T-cell (primary cell): Measurements from ENCODE around the gene CROCC2. TPM values are rescaled to one million over a fixed set of nuclear protein-coding genes. Genes with fewer than 3 reads are reported as not detected.

Source experiments
- ATAC-seq, 4 experiments: fragments of 200-7000 bp in 3 of 4; fragments of 150-1000 bp in 1 of 4; cut with Tn5 transposase; replicated peaks in 1 of 4; 1 replicate in 3 of 4; 2 replicates in 1 of 4; pipeline ENCODE4 v1.10.0; 2021; ENCODE audit warnings: moderate library complexity in 3 of 4, mild to moderate bottlenecking in 2 of 4, moderate number of reproducible peaks in 1 of 4
- CTCF ChIA-PET, 2 donors: fragments of 300-600 bp; sonication (Branson Sonifier 250); formaldehyde crosslinking; loops; one replicate each; lab custom pipeline; 2022; ENCODE audit warnings: antibody characterized with exemption in 2 of 2; lab: Charles Lee
- POLR2A ChIA-PET, 2 donors: fragments of 300-600 bp; sonication (Branson Sonifier 250); formaldehyde crosslinking; loops; one replicate each; lab custom pipeline; 2022; ENCODE audit warnings: antibody characterized with exemption in 2 of 2; lab: Charles Lee
- DNase-seq, 35 experiments: peaks; one replicate each; pipeline versions ENCODE4 v3.0.0 to v3.0.0-alpha.2; 2013 to 2023
- H3K27ac ChIP-seq: one replicate; pipeline ENCODE4 v1.5.1; 2013; ENCODE audit warnings: low read length
- H3K27me3 ChIP-seq, 2 experiments: replicated peaks in 1 of 2; 1 replicate in 1 of 2; 2 replicates in 1 of 2; pipeline versions ENCODE4 v1.6.1 to v1.7.0; 2013; ENCODE audit warnings: low read length in 1 of 2, mixed read lengths in 1 of 2; ENCODE audit not compliant: control insufficient read depth in 2 of 2, insufficient read depth in 2 of 2; ENCODE audit errors: extremely low read depth in 1 of 2
- H3K36me3 ChIP-seq, 2 donors: 1 replicate in 1 of 2; 2 replicates in 1 of 2; pipeline versions ENCODE4 v1.6.1 to v1.7.0; 2013; ENCODE audit warnings: low read length in 1 of 2; ENCODE audit not compliant: control insufficient read depth in 2 of 2, insufficient read depth in 1 of 2; ENCODE audit errors: extremely low read depth in 1 of 2
- H3K4me1 ChIP-seq, 2 experiments: 1 replicate in 1 of 2; 2 replicates in 1 of 2; pipeline versions ENCODE4 v1.6.1 to v1.7.0; 2013; ENCODE audit warnings: low read length in 2 of 2, mixed read lengths in 1 of 2; ENCODE audit not compliant: insufficient read depth in 2 of 2, control insufficient read depth in 1 of 2; ENCODE audit errors: extremely low read depth in 1 of 2
- H3K4me3 ChIP-seq, 2 donors: 1 replicate in 1 of 2; 2 replicates in 1 of 2; pipeline versions ENCODE4 v1.5.1 to v1.7.0; 2013; ENCODE audit warnings: mild to moderate bottlenecking in 2 of 2, low read length in 1 of 2, moderate library complexity in 1 of 2; ENCODE audit not compliant: control insufficient read depth in 1 of 2; ENCODE audit errors: extremely low read depth in 1 of 2
- H3K9me3 ChIP-seq: 2 replicates; pipeline ENCODE4 v1.7.0; 2013
- H3K27ac Mint-ChIP-seq, 2 donors: one replicate each; pipeline ENCODE4 v1.8.0; 2020 to 2021; ENCODE audit warnings: mild to moderate bottlenecking in 2 of 2, mixed read lengths in 2 of 2
- H3K27me3 Mint-ChIP-seq, 2 donors: one replicate each; pipeline ENCODE4 v1.8.0; 2021 to 2022; ENCODE audit warnings: mixed read lengths in 2 of 2
- H3K36me3 Mint-ChIP-seq: one replicate; pipeline ENCODE4 v1.8.0; 2021; ENCODE audit warnings: mixed read lengths
- H3K4me1 Mint-ChIP-seq, 3 donors: one replicate each; pipeline ENCODE4 v1.8.0; 2020 to 2022; ENCODE audit warnings: mixed read lengths in 3 of 3, mild to moderate bottlenecking in 1 of 3
- H3K4me3 Mint-ChIP-seq, 3 donors: one replicate each; pipeline ENCODE4 v1.8.0; 2020 to 2022; ENCODE audit warnings: mild to moderate bottlenecking in 3 of 3, mixed read lengths in 3 of 3, moderate library complexity in 3 of 3
- H3K9me3 Mint-ChIP-seq, 3 donors: one replicate each; pipeline ENCODE4 v1.8.0; 2020 to 2022; ENCODE audit warnings: mixed read lengths in 3 of 3
- WGBS: methylation state at CpG from one replicate; pipeline ENCODE4 v1.1.5; 2013; ENCODE audit warnings: missing lambda C conversion rate; ENCODE audit not compliant: insufficient coverage; 5-methylcytosine and 5-hydroxymethylcytosine counted together
- total RNA-seq, 35 experiments: library from RNA in 6 of 35; stranded (reverse) in 6 of 35; fragments of 120-200 nt in 1 of 35; gene quantifications; one replicate each; pipeline versions ENCODE4 v1.2.1 to v1.2.4 and lab custom pipeline; 2013 to 2026

CROCC2 gene
- total RNA-seq, 5 donors from 2014 or later (not counting 1 experiment from before 2014, with no cell fraction given), result not detected

DNA sequence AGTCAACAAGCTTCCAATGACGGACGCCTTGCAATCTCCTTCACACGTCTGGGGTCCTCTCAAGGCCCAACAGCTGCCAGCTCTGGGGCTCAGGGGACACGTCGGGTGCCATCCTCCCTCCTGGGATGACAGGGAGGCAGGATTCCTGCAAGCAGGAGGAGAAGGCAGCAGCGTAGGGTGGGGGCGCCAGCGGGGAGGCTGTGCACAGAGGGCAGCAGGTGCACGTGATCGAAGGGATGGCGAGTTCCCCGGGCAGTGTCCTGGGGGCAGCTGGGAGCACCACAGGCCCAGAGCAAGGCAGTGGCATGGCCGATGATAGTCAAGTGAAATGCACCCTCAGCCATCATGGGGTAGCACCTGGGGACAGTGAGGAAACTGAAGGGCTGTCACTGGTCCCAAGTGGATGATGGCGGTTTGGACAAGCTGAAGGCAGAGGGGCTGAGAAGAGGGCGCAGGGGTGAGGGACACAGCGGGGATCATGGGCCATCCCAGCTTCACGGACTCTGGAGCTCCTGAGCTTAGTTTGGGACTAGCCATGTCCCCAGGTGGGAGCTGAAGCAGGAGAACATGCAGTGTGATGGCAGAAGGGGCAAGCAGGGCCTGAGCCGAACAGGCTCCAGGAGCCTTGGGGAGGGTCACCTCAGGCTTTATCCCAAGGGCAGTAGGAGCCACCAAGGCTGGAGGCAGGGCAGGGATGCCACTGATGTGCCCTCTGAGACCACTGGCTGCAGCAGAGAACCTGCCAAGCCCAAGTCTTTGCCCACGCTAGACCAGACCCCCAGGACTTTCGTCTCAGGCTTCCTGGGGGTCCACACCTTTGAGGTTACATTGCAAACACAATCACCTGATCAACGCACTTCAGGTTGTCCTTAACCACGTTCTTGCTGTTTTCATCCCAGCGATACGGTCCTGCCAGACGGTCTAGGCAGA, 76.0 kb downstream of the CROCC2 start:
- ATAC-seq (no peak), DNase-seq (no peak)
- no peaks in the 10 kb centered on the region for H3K36me3 ChIP-seq
- no peak overlapping the region for H3K4me3 Mint-ChIP-seq
- ChIA-PET POLR2A (no interaction called here), CTCF (no interaction called here)
- H3K27ac Mint-ChIP-seq, result no peak overlapping the region
- peaks cover 0 to 11% of the 10 kb centered on the region in 2 experiments for H3K4me1 ChIP-seq
- H3K36me3 Mint-ChIP-seq, result no peaks in the 10 kb centered on the region
- H3K9me3 Mint-ChIP-seq, result no peaks in the 10 kb centered on the region
- no peak overlapping the region for H3K27ac ChIP-seq
- H3K27me3 Mint-ChIP-seq, result peaks cover 0 to 7% of the 10 kb centered on the region in 2 donors
- peaks cover 0 to 30% of the 10 kb centered on the region in 2 experiments for H3K27me3 ChIP-seq
- peaks cover 0 to 4% (median 3%) of the 10 kb centered on the region in 3 donors for H3K4me1 Mint-ChIP-seq
- no peaks in the 10 kb centered on the region for H3K9me3 ChIP-seq
- WGBS, result 81% methylated on average over 25 of the region's 25 CpGs
- H3K4me3 ChIP-seq, result no peak overlapping the region

DNA sequence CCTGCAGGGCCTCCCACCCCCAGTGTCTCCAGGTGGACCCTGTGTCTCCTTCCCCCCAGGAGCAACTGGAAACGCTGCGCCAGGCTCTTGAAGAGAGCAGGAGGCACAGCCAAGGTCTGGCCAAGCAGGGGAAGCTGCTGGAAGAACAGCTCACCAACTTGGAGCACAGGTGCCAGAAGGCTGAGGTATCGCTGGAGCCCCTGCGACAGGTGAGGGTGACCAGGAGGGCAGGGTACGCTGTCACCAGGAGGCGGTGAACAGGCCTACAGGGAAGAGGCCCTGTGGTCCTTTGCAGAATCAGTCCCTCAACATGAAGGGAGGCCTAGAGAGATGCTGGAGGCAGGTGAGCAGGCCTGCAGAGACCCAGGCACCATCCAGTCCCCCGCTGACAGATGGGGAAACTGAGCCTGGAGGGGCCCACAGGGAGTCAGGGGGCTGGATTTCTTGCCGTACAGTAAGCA, 76.7 kb downstream of the CROCC2 start:
- Histone ChIP-seq H3K4me3 (no peak overlapping the region), H3K9me3 (no peaks in the 10 kb centered on the region), H3K27ac (no peak overlapping the region), H3K36me3 (no peaks in the 10 kb centered on the region), H3K4me1 (peaks cover 0 to 11% of the 10 kb centered on the region in 2 experiments), H3K27me3 (peaks cover 0 to 30% of the 10 kb centered on the region in 2 experiments)
- H3K36me3 Mint-ChIP-seq, result no peaks in the 10 kb centered on the region
- ChIA-PET POLR2A (no interaction called here), CTCF (no interaction called here)
- DNase-seq, result no peak
- whole genome bisulfite sequencing, result 93% methylated on average over 8 of the region's 8 CpGs
- H3K27me3 Mint-ChIP-seq, result peaks cover 0 to 7% of the 10 kb centered on the region in 2 donors
- no peak overlapping the region for H3K27ac Mint-ChIP-seq
- ATAC-seq, result no peak
- H3K4me3 Mint-ChIP-seq, result no peak overlapping the region
- H3K4me1 Mint-ChIP-seq, result peaks cover 0 to 4% (median 3%) of the 10 kb centered on the region in 3 donors
- H3K9me3 Mint-ChIP-seq, result no peaks in the 10 kb centered on the region

DNA sequence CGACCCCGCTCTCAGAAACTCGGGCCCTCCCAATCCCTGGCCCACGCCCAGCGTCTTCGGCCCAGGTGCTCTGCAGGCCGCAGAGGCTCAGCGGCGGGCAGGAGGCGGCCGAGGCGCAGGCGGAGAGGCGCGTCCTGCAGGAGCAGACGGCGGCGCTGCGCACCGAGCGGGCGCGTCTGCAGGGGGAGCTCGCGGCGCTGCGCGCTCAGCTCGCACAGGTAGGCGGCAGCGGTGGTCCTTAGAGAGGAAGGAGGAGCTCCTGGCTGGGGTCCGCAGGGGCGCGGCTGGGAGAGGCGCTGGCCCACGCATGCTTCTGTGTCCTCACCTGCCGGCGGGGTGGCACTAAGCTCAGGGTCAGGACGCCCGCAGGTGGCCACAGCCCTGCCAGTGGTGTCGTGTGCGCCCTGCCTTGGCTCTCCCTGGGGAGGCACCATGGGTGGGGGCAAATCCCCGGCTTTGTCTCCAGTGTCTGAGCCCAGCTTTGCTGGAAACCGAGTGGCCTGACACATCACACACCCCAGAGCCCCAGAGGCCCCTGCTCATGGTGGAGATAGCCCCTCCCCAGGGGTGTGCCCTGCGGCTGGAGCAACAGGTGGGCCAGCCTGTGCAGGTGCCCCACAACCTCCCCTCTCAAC, 77.3 kb downstream of the CROCC2 start:
- Histone ChIP-seq H3K4me3 (no peak overlapping the region), H3K36me3 (no peaks in the 10 kb centered on the region), H3K27me3 (peaks cover 0 to 30% of the 10 kb centered on the region in 2 experiments), H3K27ac (no peak overlapping the region), H3K4me1 (peaks cover 0 to 11% of the 10 kb centered on the region in 2 experiments), H3K9me3 (no peaks in the 10 kb centered on the region)
- POLR2A ChIA-PET, result no interaction called here
- WGBS, result 6% methylated on average over 42 of the region's 45 CpGs
- Mint-ChIP-seq H3K4me3 (no peak overlapping the region), H3K4me1 (peaks cover 0 to 4% (median 3%) of the 10 kb centered on the region in 3 donors), H3K27me3 (peaks cover 0 to 7% of the 10 kb centered on the region in 2 donors), H3K9me3 (no peaks in the 10 kb centered on the region), H3K36me3 (no peaks in the 10 kb centered on the region), H3K27ac (no peak overlapping the region)
- CTCF ChIA-PET, result no interaction called here
- DNase-seq (peak in 28 of 35 experiments; percentile 14 to 72 (median 33)), ATAC-seq (peak; percentile 91 to 97 (median 94))

DNA sequence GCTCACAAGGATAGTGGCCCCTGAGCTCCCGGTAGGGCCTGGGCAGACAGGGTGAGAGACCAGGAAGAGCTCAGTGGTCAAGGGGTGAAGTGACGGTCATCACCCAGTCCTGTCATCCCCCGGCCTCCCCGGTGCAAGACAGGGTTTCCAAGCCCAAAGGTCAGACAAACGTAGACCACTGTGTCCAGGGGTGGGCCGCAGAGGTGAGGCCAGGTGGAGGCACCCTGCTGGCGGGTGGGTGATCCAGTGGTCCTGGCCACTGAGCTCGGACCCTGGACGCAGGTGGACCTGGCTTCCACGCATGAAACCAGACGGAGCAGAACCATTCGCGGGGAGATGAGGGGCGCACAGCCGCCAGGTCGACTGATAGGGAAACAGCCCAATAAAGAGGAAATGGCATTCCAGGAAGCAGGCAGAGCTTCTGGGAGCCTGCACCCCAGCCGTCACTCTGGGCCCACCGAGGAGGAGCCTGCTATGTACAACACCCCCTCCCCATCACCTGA, 77.9 kb downstream of the CROCC2 start:
- no peak for ATAC-seq
- peaks cover 0 to 11% of the 10 kb centered on the region in 2 experiments for H3K4me1 ChIP-seq
- H3K36me3 ChIP-seq, result no peaks in the 10 kb centered on the region
- WGBS, result 80% methylated on average over 18 of the region's 18 CpGs
- H3K4me3 ChIP-seq, result no peak overlapping the region
- no peaks in the 10 kb centered on the region for H3K9me3 Mint-ChIP-seq
- ChIA-PET CTCF (no interaction called here), POLR2A (no interaction called here)
- H3K4me1 Mint-ChIP-seq, result peaks cover 0 to 4% (median 3%) of the 10 kb centered on the region in 3 donors
- no peaks in the 10 kb centered on the region for H3K36me3 Mint-ChIP-seq
- H3K27me3 ChIP-seq, result peaks cover 0 to 30% of the 10 kb centered on the region in 2 experiments
- DNase-seq, result no peak
- no peak overlapping the region for H3K27ac Mint-ChIP-seq
- peaks cover 0 to 7% of the 10 kb centered on the region in 2 donors for H3K27me3 Mint-ChIP-seq
- H3K9me3 ChIP-seq, result no peaks in the 10 kb centered on the region
- H3K27ac ChIP-seq, result no peak overlapping the region
- H3K4me3 Mint-ChIP-seq, result no peak overlapping the region

DNA sequence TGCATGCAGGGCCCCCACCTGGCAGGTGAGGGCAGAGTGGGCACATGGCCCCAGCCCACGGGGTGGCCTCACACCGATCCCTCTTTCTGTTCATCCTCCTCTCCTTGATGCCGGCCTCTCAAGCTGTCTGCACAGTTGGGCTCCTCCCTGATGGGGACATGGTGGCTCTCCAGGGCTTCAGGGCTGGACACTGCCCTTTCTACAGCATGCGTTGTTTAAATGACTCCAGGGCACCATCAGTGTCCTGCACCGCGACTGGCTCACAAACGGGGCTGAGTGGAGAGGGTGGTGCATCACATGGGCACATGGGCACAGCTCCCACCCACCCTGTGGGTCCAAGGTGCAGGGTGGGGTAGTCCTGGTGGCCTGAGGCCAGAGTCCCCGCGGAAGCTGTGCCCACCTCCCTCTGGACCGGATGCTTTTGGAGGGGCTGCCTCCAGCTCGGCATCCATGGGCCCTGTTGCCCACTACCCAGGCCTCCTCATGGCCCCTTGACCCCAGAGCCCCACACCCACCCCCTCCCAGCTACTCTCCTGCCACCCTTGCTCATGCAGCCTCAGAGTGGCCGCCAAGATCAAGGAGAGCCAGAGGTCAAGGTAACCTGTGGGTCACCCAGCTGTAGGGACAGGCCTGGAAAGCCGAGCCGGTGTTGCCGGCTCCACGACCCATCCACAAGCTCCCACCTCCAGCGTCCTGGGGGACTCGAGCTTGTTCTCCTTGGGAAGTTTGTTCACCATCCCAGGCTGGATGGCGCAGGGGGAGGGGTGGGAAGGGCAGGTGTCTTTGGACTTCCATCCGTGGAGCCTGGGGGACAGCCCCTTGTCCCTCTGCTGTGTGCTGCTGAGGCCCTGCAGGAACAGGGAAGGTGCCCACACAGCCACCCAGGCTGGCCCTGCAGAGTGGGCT, 80.0 kb downstream of the CROCC2 start:
- no peak for DNase-seq

More for the DNA sequence above, 80.0 kb downstream of the CROCC2 start:
- CTCF ChIA-PET, result no interaction called here
- no peaks in the 10 kb centered on the region for H3K9me3 ChIP-seq
- H3K9me3 Mint-ChIP-seq, result no peaks in the 10 kb centered on the region
- H3K4me3 ChIP-seq, result no peak overlapping the region
- H3K4me3 Mint-ChIP-seq, result no peak overlapping the region
- H3K36me3 Mint-ChIP-seq, result no peaks in the 10 kb centered on the region
- H3K27ac ChIP-seq, result no peak overlapping the region
- no peaks in the 10 kb centered on the region for H3K36me3 ChIP-seq
- 86% methylated on average over 11 of the region's 20 CpGs for WGBS
- peaks cover 0 to 4% (median 3%) of the 10 kb centered on the region in 3 donors for H3K4me1 Mint-ChIP-seq
- peaks cover 0 to 7% of the 10 kb centered on the region in 2 donors for H3K27me3 Mint-ChIP-seq
- ATAC-seq, result no peak
- H3K27me3 ChIP-seq, result peaks cover 0 to 30% of the 10 kb centered on the region in 2 experiments
- POLR2A ChIA-PET, result no interaction called here
- H3K4me1 ChIP-seq, result peaks cover 0 to 11% of the 10 kb centered on the region in 2 experiments
- peak overlapping the region in 1 of 2 donors; percentile 34 for H3K27ac Mint-ChIP-seq
